HG03025 (cell line): ENCODE results near the gene MEIOB.
"Not testable (repeated sequence)": the region's sequence is repeated elsewhere in the genome, so short reads cannot be mapped to it uniquely, and the experiment has no call there.

Experiments
- ATAC-seq: cut with Tn5 transposase; IDR thresholded peaks from one replicate; pipeline ENCODE4 v1.9.1; 2021; ENCODE audit warnings: mild to moderate bottlenecking, moderate library complexity; ENCODE audit not compliant: unreplicated experiment, low FRiP score

The MEIOB gene, protein sequence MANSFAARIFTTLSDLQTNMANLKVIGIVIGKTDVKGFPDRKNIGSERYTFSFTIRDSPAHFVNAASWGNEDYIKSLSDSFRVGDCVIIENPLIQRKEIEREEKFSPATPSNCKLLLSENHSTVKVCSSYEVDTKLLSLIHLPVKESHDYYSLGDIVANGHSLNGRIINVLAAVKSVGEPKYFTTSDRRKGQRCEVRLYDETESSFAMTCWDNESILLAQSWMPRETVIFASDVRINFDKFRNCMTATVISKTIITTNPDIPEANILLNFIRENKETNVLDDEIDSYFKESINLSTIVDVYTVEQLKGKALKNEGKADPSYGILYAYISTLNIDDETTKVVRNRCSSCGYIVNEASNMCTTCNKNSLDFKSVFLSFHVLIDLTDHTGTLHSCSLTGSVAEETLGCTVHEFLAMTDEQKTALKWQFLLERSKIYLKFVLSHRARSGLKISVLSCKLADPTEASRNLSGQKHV

DNA sequence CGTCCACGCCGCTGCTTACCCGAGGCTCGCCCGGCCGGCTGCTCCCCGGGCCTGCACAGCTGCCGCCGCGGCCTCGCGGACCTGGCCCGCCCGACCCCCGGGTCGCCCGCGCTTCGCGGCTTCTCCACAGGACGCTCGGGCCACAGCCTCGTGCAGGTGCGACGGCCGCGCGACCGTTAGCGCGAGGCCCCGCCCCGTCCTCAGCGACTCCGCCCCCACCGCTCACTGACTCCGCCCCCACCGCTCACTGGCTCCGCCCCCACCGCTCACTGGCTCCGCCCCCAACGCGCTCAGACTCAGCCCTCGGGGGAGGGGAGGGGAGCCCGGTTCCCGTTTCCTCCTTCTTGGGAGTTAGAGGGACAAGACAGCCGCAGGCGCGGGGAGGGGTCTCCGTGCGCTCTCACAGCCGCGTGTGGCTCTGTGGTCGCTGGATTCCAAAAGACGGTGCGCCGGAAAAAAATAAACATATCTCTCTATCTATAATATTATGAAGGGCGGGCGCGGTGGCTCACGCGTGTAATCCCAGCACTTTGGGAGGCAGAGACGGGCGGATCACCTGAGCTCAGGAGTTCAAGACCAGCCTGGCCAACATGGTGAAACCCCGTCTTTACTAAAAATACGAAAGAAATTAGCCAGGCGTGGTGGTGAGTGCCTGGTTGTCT is at the start of gene MEIOB:
Gene MEIOB, minus strand, starts transcription at position 191 of the 662 bp plus-strand sequence. CDS start 3,989 bp downstream, outside the sequence.
- ATAC-seq = no peak

DNA sequence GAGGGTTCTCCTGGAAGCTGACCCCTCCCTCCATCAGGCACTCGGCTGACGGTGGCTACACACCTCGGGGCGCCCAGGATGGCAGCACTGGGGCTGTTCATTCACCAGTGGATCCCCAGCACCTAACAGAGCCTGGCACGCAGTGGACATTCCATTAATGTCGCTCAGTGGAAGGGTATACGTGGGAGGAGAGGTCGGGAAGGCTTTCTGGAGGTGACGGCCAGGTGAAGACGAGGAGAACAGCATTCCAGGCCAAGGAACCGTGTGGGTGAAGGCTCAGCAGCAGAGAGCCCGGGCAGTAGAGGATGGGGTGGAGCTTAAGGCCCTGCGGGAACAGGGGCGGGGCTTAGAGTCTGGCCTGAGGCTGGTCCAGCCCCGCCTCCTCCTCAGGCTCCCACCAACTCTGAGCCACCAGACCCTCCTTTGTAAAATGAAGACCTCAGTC is 48.8 kb upstream of the MEIOB start:
- ATAC-seq = no peak

DNA sequence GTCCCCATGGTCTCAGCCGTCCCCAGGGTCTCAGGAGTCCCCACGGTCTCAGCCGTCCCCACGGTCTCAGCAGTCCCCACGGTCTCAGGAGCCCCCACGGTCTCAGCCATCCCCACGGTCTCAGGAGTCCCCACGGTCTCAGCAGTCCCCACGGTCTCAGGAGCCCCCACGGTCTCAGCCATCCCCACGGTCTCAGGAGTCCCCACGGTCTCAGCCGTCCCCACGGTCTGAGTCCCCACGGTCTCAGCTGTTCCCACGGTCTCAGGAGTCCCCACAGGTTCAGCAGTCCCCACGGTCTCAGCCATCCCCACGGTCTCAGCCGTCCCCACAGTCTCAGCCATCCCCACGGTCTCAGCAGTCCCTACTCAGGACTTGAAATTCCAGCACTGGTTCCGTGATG is 48.2 kb upstream of the MEIOB start:
- ATAC-seq = not testable (repeated sequence)

DNA sequence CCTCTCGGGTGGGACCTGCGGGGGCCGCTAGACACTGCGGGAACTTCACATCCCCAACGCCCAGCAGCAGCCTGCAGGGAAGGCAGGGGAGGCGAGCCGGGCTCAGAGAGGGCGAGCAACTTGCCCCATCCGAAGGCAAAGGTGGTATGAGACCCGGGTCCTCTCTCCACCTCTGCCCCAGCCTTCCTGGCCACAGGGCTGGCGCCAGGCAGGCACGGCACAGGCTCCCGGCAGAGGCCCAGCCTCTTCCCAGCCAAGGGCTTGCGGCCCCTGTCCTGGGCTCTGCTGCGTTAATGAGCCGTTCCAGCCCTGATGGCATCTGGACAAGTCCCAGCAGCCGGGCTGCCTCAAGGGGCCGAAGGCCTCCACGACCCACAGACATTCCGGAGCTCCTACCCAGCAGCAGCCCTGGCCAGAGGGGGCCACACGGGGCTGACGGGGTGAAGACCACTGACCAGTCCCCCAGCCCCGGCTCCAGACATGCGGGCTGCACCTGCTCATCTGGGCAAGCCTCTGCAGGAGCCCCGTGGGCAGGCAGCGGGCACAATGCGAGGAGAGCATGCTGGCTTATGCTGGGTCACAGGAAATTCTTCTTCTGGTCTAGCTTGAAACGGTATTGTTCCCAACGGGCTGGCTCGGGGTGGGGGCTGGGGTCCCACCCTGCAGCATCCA is 47.5 kb upstream of the MEIOB start:
- no peak for ATAC-seq

- no peak for ATAC-seq
Observed at GRCh38 chr16:1918351-1919326, 46.7 kb upstream of the MEIOB start, which contains the start of gene HS3ST6. Gene HS3ST6 (minus strand): TSS chr16:1918415. CDS start chr16:1918323, 92 bp downstream.

DNA sequence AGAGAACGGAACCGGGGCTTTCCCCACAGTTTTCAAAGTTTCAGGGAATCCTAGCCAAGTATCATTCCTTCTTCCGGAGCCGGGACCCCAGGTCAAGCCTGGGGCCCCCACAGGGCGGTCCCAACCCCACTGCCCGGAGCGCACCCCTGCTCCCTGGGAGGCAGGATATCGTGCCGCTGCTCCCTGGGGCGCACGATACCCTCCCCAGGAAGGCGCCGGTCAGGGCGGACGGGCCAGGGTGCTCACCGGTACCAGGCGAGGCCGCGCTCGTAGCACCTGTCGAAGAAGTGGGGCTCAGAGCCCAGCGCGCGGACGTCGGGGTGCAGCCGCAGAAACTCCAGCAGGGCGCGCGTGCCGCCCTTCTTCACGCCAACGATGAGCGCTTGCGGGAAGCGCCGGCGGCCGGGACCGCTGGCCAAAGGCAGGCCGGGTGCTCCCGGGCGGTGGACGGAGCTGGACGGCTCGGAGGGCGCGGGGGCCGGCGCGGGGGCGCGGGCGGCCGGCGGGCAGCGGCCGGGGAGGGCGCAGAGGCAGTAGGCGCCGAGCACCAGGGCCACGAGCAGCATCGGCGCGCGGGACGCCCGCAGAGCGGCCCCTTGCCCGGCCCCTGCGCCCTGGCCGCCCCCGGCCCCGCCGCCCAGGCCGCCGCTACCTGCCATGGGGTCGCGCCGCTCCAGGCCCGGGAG is 45.8 kb upstream of the MEIOB start:
- no peak for ATAC-seq

GRCh38 chr16:1917056-1917664 is 45.2 kb upstream of the MEIOB start:
- ATAC-seq = no peak

DNA sequence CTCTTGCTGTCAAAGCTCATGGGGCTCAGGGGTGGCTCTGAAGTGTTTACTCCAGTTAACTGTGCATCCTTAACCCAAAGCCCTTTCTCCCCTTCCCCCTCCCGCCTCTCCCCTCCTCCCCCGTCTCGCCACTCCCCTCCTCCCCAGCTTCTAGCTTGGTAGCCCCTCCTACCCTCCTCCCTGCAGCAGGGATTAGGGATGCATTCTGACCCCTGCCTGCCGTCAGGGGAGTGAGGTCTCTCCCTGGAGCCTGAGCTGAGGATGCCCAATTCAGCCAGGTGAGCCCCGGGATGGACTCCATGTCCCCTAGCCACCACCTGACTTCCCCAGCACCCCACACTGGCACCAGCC is 44.7 kb upstream of the MEIOB start:
- ATAC-seq = no peak

GRCh38 chr16:1915732-1916639 is 44.0 kb upstream of the MEIOB start:
- no peak for ATAC-seq

- no peak for ATAC-seq
Observed at GRCh38 chr16:1914988-1915387, 43.0 kb upstream of the MEIOB start.

DNA sequence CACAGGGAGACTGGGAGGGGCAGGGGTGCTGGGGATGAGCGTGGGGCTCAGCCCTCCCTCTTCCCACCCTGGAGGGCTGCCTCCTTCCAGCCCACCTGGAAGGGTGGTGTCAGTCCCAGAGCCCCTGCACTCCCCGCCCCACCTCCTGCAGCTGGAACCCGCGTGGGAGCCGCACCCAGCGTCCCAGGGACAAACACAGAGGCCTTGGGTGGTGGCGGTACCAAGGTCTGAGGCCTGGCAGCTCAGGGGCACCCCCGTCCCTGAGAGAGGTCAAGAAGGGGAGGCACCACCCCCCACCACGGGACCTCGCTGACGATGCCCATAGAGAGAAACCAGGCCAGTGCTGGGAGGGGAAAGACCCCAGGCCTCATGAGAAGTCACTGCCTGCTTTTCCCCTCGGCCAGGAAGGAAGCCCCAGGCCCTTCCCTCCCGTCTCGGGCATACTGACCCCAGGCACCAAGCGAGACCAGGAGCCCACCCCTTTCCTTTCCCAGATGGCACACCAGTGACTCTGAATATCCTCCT is 42.2 kb upstream of the MEIOB start:
- no peak for ATAC-seq

DNA sequence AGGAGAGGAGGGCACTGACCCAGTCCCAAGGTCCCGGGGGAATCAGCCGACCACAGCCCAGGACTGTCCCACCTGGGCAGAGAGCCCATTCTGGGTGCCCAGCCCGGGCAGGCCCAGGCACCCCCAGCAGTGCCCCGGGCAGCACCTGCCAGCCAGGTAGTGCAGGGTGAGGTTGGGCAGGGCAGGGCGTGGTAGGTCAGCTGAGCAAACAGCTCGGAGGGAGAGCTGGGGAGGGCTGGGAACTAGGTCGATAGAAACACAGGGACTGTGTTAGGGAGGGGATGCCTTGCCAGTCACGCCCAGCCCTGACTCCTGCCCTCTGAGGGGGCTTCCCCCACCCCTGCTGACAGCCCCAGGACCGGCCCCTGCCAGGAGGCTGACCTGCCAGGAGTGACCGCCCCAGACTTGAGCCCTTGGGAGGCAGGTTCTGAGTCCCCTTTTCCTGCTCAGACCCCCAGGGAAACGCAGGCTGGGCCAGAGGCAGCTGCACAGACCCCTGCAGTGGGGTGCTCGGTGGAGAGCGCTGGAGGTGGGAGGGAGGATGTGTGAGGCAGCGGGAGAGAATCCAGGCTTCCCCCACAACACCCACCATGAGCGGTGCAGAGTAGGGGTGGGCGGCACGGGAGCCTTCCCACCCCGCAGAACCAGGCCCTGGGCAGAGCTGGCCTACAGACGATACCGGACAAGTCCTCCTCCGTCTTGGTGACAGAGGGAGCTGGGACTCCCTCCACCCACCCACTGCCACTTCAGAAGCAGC is 41.5 kb upstream of the MEIOB start:
- no peak for ATAC-seq

DNA sequence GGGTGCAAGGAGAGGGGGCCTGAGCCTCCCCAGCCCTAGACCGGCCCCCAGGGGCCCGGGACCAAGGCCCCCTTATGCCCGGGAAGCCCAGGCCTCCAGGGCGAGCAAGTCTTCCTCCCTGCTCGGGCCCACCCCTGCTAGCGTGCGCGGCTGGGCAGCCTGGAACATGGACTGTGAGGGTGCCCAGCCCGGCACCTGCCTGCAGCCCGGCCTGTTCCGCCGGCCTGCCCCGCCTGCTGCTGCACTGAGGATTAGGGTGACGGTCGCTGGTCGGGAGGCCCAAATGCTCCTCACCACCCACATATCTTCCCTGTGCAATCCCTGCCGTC is 40.2 kb upstream of the MEIOB start:
- no peak for ATAC-seq

DNA sequence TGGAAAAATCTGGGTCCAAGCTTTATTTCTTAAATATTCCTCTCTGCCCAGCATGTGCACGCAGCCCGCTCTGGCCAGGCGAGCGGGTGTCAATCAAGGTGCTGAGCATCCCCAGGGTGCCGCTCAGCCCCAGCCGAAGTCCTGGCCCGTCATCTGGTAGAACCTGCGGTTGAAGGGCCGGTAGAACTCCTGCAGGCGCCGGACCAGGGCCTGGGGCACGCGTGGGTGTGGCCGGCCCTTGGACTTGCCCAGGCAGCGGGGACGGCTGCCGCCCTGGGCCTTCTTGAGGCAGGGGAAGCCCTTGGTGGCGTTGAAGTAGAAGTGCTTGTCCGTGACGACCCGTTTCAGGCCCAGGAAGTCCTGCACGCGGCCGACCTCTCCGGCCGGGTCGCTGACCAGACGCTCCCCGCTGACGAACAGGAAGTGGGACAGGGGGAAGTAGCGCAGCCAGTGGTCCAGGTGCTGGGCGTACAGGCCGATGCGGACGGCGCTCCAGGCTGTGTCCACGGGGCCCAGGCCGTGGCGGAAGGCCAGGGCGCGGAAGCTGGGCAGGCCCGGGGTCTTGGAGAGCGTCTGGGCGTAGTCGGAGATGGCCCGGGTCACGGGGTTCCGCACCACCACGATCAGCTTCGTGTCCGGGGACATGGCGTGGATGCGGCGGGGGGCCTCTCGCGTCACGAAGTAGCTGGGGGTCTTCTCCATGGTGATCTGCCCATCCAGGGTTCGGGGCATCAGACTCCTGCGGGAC is 39.7 kb upstream of the MEIOB start:
- no peak for ATAC-seq

DNA sequence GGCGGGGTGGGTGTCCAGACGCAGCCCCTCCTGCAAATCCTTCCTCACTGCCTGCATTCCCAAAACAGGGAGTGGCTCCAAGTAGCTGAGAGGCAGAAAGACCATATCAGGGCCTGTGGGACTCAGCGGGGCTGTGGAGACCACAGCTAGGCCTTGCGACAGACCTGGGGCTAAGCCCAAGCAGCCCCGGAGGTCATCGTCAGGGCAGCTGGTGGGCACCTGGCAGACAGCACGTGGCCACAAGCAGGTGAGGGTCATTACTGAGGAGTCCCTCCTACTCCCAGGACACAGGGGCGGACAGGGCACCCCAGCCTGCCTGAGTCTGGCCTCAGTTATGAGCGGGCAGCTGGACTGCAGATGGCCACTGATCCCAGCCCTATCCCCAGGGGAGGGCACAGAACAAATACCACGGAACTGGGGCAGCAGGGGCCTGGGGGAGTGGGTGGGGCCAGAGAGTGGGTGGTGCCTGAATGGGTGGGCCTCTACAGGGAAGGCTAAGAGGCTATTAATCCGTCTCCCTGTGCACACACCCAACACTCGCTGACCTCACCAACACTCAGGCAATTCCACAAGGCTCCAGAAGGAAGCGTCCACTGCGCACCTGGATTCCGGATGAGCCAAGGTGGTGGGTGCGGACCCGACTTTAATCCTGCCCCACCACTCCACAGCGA is 37.7 kb upstream of the MEIOB start:
- no peak for ATAC-seq

DNA sequence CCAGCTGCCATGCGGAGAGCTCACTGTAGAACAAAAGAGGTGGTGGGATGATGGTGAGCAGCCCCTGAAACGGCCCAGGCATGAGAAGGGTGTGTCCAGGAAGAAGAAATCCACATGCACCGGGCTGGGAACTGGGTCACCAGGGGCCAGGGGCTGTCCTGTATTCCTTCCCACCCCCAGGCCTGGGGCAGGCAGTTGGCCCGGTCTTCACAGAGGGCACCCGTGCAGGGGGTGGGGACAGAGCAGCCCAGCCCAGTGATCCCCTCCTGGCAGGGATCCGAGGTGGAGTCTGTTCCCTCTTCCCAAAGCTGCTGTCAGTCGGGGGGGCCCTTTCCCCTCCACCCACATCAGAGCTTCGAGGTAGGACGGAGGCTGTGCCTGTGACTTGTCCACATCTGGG is 37.0 kb upstream of the MEIOB start:
- no peak for ATAC-seq
